ELF-1 (cell line): Measurements from ENCODE around the gene MSN.

Experiments
- DNase-seq: peaks from one replicate; pipeline ENCODE4 v3.0.0-alpha.2; 2016; ENCODE audit warnings: low read depth, low spot score

The MSN gene

GRCh38 chrX:65673857-65674203 lies 6.4 kb downstream of the MSN start:
- no peak for DNase-seq

- no peak for DNase-seq
These were observed 6.9 kb downstream of the MSN start for GRCh38 chrX:65674204-65674893.

- no peak for DNase-seq
These were observed 10.6 kb downstream of the MSN start for GRCh38 chrX:65677954-65678469.

GRCh38 chrX:65679071-65679540 lies 11.7 kb downstream of the MSN start:
- no peak for DNase-seq

GRCh38 chrX:65681810-65682209 lies 14.4 kb downstream of the MSN start:
- no peak for DNase-seq

- no peak for DNase-seq
These were observed 17.7 kb downstream of the MSN start for GRCh38 chrX:65685112-65685511.

- DNase-seq, result no peak
These were observed 18.8 kb downstream of the MSN start for GRCh38 chrX:65686236-65686635.

- no peak for DNase-seq
These were observed 19.9 kb downstream of the MSN start for GRCh38 chrX:65687367-65687766.

GRCh38 chrX:65688403-65688871 lies 21.0 kb downstream of the MSN start:
- no peak for DNase-seq

- no peak for DNase-seq
These were observed 21.9 kb downstream of the MSN start for GRCh38 chrX:65689377-65689776.

GRCh38 chrX:65690057-65690855 lies 22.8 kb downstream of the MSN start:
- DNase-seq, result no peak

- DNase-seq, result no peak
These were observed 28.5 kb downstream of the MSN start for GRCh38 chrX:65695849-65696449.

GRCh38 chrX:65696613-65697012 lies 29.2 kb downstream of the MSN start:
- no peak for DNase-seq

- DNase-seq, result no peak
These were observed 29.8 kb downstream of the MSN start for GRCh38 chrX:65697211-65697641.

GRCh38 chrX:65697915-65698796 lies 30.7 kb downstream of the MSN start:
- peak; percentile 52 for DNase-seq

- no peak for DNase-seq
These were observed 35.5 kb downstream of the MSN start for GRCh38 chrX:65702956-65703355.

GRCh38 chrX:65705439-65705838 lies 38.0 kb downstream of the MSN start:
- no peak for DNase-seq

- DNase-seq, result peak; percentile 86
These were observed 38.8 kb downstream of the MSN start for GRCh38 chrX:65706041-65706828.

GRCh38 chrX:65707151-65707550 lies 39.7 kb downstream of the MSN start:
- DNase-seq, result peak; percentile 52

GRCh38 chrX:65712005-65712806 lies 44.8 kb downstream of the MSN start:
- no peak for DNase-seq
